ENCODE data around the gene APOL6. TPM values are rescaled to one million over a fixed set of nuclear protein-coding genes. Genes with fewer than 3 reads are reported as not detected.

APOL6 gene
- total and polyA plus RNA-seq, 2 donors (not counting 1 experiment from before 2014, with no cell fraction given), result 18.7 to 58.3 TPM

GRCh38 chr22:35638001-35638400, 10.2 kb upstream of the APOL6 start:
- H3K9ac ChIP-seq (ENCODE audit: insufficient read depth, low read length), result peak overlapping the region; percentile 29
- peak overlapping the region; percentile 36 for H3K4me2 ChIP-seq (ENCODE audit: extremely low read depth, insufficient read depth, low read length)
- H3K27ac ChIP-seq (ENCODE audit: insufficient read depth, low read length), result peak overlapping the region; percentile 86
- TF ChIP-seq CTCF (conservative IDR thresholded peaks at IDR 0.05 in 1 of 2, IDR thresholded peaks at IDR 0.05 in 1 of 2; ENCODE audit: low read depth in 1 of 2, low read length in 2 of 2) (no peak), EZH2 (IDR thresholded peaks at IDR 0.05; ENCODE audit: low read length, missing control alignments) (no peak)
- H3K27me3 ChIP-seq (ENCODE audit: control insufficient read depth, insufficient read depth, low read length), result no peaks in the 10 kb centered on the region
- H3K36me3 ChIP-seq (ENCODE audit: control insufficient read depth, insufficient read depth, low read length), result no peaks in the 10 kb centered on the region
- no peaks in the 10 kb centered on the region for H3K9me3 ChIP-seq (ENCODE audit: control insufficient read depth, insufficient read depth, low read depth, low read length)
- H4K20me1 ChIP-seq (ENCODE audit: control insufficient read depth, extremely low read depth, insufficient read depth, low read length), result no peaks in the 10 kb centered on the region
- H3K4me3 ChIP-seq (replicated peaks in 1 of 4; ENCODE audit: control extremely low read depth in 1 of 4, insufficient read depth in 1 of 4, low read depth in 3 of 4, low read length in 4 of 4), result peak overlapping the region in 1 of 4 experiments; percentile 22
- H3K79me2 ChIP-seq (ENCODE audit: control insufficient read depth, insufficient read depth, low read length), result no peaks in the 10 kb centered on the region
- peak in 1 of 2 donors; percentile 34 for DNase-seq (ENCODE audit: low read depth in 2 of 2)
- peaks cover 13% of the 10 kb centered on the region for H3K4me1 ChIP-seq (ENCODE audit: control insufficient read depth, extremely low read depth, insufficient read depth, low read length)
- H2AFZ ChIP-seq (ENCODE audit: low read length), result peak overlapping the region; percentile 39

- no peaks in the 10 kb centered on the region for H3K9me3 ChIP-seq (ENCODE audit: control insufficient read depth, insufficient read depth, low read depth, low read length)
- H3K4me2 ChIP-seq (ENCODE audit: extremely low read depth, insufficient read depth, low read length), result peak overlapping the region; percentile 36
- H3K4me1 ChIP-seq (ENCODE audit: control insufficient read depth, extremely low read depth, insufficient read depth, low read length), result peaks cover 13% of the 10 kb centered on the region
- no peaks in the 10 kb centered on the region for H3K27me3 ChIP-seq (ENCODE audit: control insufficient read depth, insufficient read depth, low read length)
- TF ChIP-seq EZH2 (IDR thresholded peaks at IDR 0.05; ENCODE audit: low read length, missing control alignments), result no peak
- no peak for TF ChIP-seq CTCF (conservative IDR thresholded peaks at IDR 0.05 in 1 of 2, IDR thresholded peaks at IDR 0.05 in 1 of 2; ENCODE audit: low read depth in 1 of 2, low read length in 2 of 2)
- H3K9ac ChIP-seq (ENCODE audit: insufficient read depth, low read length), result peak overlapping the region; percentile 55
- H3K79me2 ChIP-seq (ENCODE audit: control insufficient read depth, insufficient read depth, low read length), result no peaks in the 10 kb centered on the region
- peak overlapping the region; percentile 89 for H2AFZ ChIP-seq (ENCODE audit: low read length)
- peak overlapping the region in 1 of 4 experiments; percentile 22 for H3K4me3 ChIP-seq (replicated peaks in 1 of 4; ENCODE audit: control extremely low read depth in 1 of 4, insufficient read depth in 1 of 4, low read depth in 3 of 4, low read length in 4 of 4)
- H3K27ac ChIP-seq (ENCODE audit: insufficient read depth, low read length), result peak overlapping the region; percentile 86
- no peaks in the 10 kb centered on the region for H4K20me1 ChIP-seq (ENCODE audit: control insufficient read depth, extremely low read depth, insufficient read depth, low read length)
- no peaks in the 10 kb centered on the region for H3K36me3 ChIP-seq (ENCODE audit: control insufficient read depth, insufficient read depth, low read length)
- DNase-seq (ENCODE audit: low read depth in 2 of 2), result peak; percentile 75 to 95
Observed at GRCh38 chr22:35638410-35638809, 9.8 kb upstream of the APOL6 start.

GRCh38 chr22:35641494-35642120, 6.6 kb upstream of the APOL6 start:
- H3K27ac ChIP-seq (ENCODE audit: insufficient read depth, low read length), result no peak overlapping the region
- no peaks in the 10 kb centered on the region for H4K20me1 ChIP-seq (ENCODE audit: control insufficient read depth, extremely low read depth, insufficient read depth, low read length)
- H3K9ac ChIP-seq (ENCODE audit: insufficient read depth, low read length), result no peak overlapping the region
- no peak for DNase-seq (ENCODE audit: low read depth in 2 of 2)
- H3K36me3 ChIP-seq (ENCODE audit: control insufficient read depth, insufficient read depth, low read length), result no peaks in the 10 kb centered on the region
- H2AFZ ChIP-seq (ENCODE audit: low read length), result no peak overlapping the region
- H3K4me2 ChIP-seq (ENCODE audit: extremely low read depth, insufficient read depth, low read length), result no peak overlapping the region
- H3K9me3 ChIP-seq (ENCODE audit: control insufficient read depth, insufficient read depth, low read depth, low read length), result no peaks in the 10 kb centered on the region
- no peaks in the 10 kb centered on the region for H3K79me2 ChIP-seq (ENCODE audit: control insufficient read depth, insufficient read depth, low read length)
- H3K27me3 ChIP-seq (ENCODE audit: control insufficient read depth, insufficient read depth, low read length), result no peaks in the 10 kb centered on the region
- TF ChIP-seq EZH2 (IDR thresholded peaks at IDR 0.05; ENCODE audit: low read length, missing control alignments), result no peak
- no peak for TF ChIP-seq CTCF (conservative IDR thresholded peaks at IDR 0.05 in 1 of 2, IDR thresholded peaks at IDR 0.05 in 1 of 2; ENCODE audit: low read depth in 1 of 2, low read length in 2 of 2)
- H3K4me3 ChIP-seq (replicated peaks in 1 of 4; ENCODE audit: control extremely low read depth in 1 of 4, insufficient read depth in 1 of 4, low read depth in 3 of 4, low read length in 4 of 4), result no peak overlapping the region
- peaks cover 13% of the 10 kb centered on the region for H3K4me1 ChIP-seq (ENCODE audit: control insufficient read depth, extremely low read depth, insufficient read depth, low read length)

Data from fibroblast of lung (primary cell).